Sigmoid colon (tissue), 4 donors: ENCODE data around the gene PRKCB.

Experiments used
- CTCF ChIP-seq, 4 experiments: fragments of 450-650 bp in 3 of 4; fragments of 200-600 bp in 1 of 4; IDR thresholded peaks; one replicate each; pipeline ENCODE4 v1.5.1; 2016 to 2019; ENCODE audit warnings: antibody characterized with exemption in 4 of 4, mild to moderate bottlenecking in 3 of 4, moderate library complexity in 2 of 4
- EP300 ChIP-seq, 4 donors: sonication (generic); formaldehyde crosslinking; IDR thresholded peaks; one replicate each; pipeline ENCODE4 v1.6.1; 2017; ENCODE audit warnings: antibody characterized with exemption in 4 of 4
- POLR2AphosphoS5 ChIP-seq, 4 donors: sonication (generic); formaldehyde crosslinking; IDR thresholded peaks; one replicate each; pipeline ENCODE4 v1.6.1; 2017; ENCODE audit warnings: antibody characterized with exemption in 4 of 4

- no peak for TF ChIP-seq EP300 (IDR thresholded peaks at IDR 0.05)
- TF ChIP-seq CTCF (IDR thresholded peaks at IDR 0.05) = no peak
- TF ChIP-seq POLR2AphosphoS5 (IDR thresholded peaks at IDR 0.05) = no peak
These were observed 12.2 kb downstream of the PRKCB start for GRCh38 chr16:23847948-23848347.
